GM12864 (cell line): ENCODE results near the gene CDS1.

Experiments
- DNase-seq: peaks from one replicate; pipeline ENCODE4 v3.0.0-alpha.2; 2011; ENCODE audit warnings: low read depth
- H3K4me3 ChIP-seq: 2 replicates; pipeline ENCODE4 v1.5.1; 2011; ENCODE audit warnings: mild to moderate bottlenecking, low read depth, low read length, control low read depth
- CTCF ChIP-seq: IDR thresholded peaks from 2 replicates; pipeline ENCODE4 v1.5.1; 2011; ENCODE audit warnings: low read depth, mild to moderate bottlenecking, moderate library complexity, low read length, control low read depth, inconsistent platforms; ENCODE audit errors: missing control alignments

Gene CDS1

DNA sequence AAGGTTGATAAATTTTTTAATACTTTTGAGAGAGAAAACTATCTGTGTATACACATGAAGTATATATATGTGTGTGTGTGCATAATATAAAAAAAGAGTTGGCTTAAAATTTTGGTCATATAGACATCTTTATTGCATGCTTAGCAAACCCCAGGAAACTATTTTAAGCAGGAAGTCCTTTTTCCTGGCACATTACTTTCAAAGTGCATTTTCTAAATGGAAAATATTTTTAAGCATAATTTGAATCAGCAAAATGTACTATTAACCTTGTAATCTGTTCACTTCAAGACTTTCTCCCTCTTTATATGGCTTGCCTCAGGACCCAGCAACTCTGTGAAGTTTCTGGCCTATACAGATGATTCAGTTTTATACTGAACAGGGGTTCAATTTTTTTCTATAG is 106.3 kb downstream of the CDS1 start:
- no peak for TF ChIP-seq CTCF
- no peak for DNase-seq
- H3K4me3 ChIP-seq, result no peak overlapping the region

DNA sequence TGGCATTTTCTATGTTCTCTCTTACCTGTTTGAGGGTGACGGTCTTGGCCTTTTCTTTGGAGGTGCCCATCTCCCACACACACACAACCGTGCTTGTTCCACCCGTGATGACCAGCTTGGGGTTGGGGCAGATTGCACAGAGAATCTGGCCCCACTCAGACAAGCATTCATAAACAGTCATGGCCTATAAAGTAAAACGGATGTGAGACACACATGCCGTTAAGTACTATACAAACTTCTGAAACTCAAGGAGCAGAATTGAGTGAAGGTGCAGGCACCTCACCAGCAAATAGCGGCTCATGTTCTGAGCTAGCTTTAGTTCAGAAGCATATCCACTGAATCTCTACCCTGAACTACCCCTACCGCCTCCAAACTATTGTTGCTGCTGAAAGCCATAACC is 107.6 kb downstream of the CDS1 start:
- H3K4me3 ChIP-seq, result no peak overlapping the region
- no peak for TF ChIP-seq CTCF
- DNase-seq, result no peak

DNA sequence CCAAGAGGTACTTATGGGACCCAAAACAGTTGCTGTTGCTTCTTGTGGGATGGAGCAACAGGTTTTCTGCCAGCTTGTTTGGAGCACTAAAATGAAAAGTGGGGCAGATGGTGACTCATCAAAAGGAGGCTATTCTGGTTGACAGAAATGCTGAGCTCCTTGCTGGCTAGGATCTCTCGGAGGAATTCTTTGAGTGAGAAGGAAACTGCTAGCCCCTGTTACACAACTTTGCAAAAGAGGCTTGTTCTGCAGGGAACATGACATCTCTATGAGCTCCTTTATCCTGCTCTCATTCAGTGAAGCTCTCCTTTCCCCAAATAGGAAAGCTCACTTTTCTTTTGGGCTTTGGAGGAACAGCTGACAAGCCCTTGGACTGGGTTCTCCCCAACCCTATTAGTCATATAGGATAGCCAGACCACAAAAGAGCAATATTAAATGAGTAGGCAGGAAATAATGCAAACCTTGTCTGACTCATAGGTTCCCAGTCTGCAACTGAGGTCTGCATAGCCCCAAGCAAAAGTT is 108.3 kb downstream of the CDS1 start:
- TF ChIP-seq CTCF, result no peak
- no peak for DNase-seq
- H3K4me3 ChIP-seq, result no peak overlapping the region

DNA sequence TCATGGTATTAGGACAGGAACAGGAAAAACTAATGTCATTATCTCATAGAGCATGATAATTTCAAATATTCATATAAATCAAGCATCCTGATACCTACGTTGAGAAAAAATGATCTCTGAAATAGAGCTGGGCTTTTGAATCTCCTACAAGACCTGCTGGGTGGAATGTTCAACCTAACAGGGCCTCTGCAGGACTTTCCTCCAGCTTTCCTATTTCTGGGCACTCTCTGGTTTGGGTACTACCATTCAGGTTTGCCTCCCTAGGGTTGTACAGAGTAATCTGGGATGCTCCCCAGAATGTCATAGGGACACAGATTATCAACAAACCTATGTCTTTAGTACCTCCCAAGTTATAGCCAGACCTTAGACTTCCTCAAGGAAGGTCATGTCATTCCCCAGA is 108.9 kb downstream of the CDS1 start:
- TF ChIP-seq CTCF, result no peak
- H3K4me3 ChIP-seq, result no peak overlapping the region
- DNase-seq, result no peak

DNA sequence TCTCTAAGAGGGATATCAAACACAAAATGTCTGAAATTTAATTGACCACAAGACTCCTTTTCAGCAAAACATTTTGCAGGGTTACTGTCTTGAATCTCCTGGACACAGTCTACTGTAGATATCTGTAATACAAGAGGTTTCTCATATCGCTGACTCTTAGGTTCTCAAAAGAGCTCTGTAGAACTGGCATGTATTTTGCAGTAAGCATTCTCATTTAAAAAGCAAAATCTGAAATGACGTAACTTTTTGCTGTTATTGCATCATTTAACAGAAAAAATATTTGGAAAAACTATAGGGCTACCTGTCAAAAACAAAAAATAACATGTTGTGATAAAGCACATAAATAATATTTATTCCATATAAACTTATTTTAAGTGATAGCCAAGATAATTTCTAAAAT is 114.2 kb downstream of the CDS1 start:
- no peak for TF ChIP-seq CTCF
- H3K4me3 ChIP-seq, result no peak overlapping the region
- DNase-seq, result no peak

GRCh38 chr4:84697615-84698201 is 114.8 kb downstream of the CDS1 start:
- TF ChIP-seq CTCF, result no peak
- no peak overlapping the region for H3K4me3 ChIP-seq
- no peak for DNase-seq

DNA sequence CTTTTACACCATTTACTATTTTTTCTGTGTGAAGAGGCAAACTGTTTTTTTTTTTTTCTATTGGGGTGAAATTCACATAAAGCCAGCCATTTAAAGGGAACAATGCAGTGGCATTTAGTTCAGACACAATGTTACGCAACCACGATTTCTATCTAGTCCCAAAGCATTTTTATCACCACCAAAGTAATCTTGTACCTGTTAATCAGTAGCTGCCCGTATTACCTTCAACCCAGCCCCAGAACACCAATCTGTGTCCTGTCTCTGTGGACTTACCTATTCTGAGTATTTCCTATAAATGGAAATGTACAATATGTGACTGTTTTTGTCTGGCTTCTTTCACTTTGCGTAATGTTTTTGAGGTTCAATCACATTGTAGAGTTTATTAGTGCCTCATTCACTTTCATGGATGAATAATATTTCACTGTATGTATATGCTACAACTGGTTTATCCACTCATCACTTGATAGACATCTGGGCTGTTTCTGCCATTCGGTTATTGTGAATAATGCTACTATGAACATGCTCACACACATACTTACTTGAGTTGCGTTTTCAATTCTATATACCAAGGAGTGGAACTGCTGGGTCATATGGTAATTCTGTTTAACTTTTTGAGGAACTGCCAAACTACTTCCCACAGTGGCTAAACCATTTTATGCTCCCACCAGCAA is 116.2 kb downstream of the CDS1 start:
- no peak for DNase-seq
- no peak for TF ChIP-seq CTCF
- H3K4me3 ChIP-seq, result no peak overlapping the region
